NCI-H1930 (cell line): Measurements from ENCODE around the gene CYLD.

Experiments used
- DNase-seq, 2 experiments: peaks; one replicate each; lab custom pipeline; 2025; lab: John Stamatoyannopoulos, UW

CYLD gene

GRCh38 chr16:50845296-50845695 is 103.4 kb downstream of the CYLD start:
- DNase-seq: no peak

GRCh38 chr16:50846511-50846910 is 104.6 kb downstream of the CYLD start:
- DNase-seq: no peak

GRCh38 chr16:50847166-50847565 is 105.3 kb downstream of the CYLD start:
- no peak for DNase-seq

GRCh38 chr16:50848755-50849514 is 107.0 kb downstream of the CYLD start:
- DNase-seq: no peak
